Endometrium (tissue), 2 donors: ENCODE results near the gene RUNDC3A.
"Not testable (repeated sequence)": the region's sequence is repeated elsewhere in the genome, so short reads cannot be mapped to it uniquely, and the experiment has no call there.

Experiments used
- FAIRE-seq: peaks from 2 replicates; lab custom pipeline; 2012; peaks lifted over from hg19 to GRCh38; lab: Jason Lieb, UNC
- donor health status: control.
- donor health status: control.

The RUNDC3A gene

GRCh38 chr17:44320066-44320465, 11.7 kb downstream of the RUNDC3A start:
- FAIRE-seq, result no peak

- FAIRE-seq, result no peak
These were observed 13.1 kb downstream of the RUNDC3A start for GRCh38 chr17:44321246-44322120.

GRCh38 chr17:44322236-44322895, 14.0 kb downstream of the RUNDC3A start:
- FAIRE-seq, result no peak

DNA sequence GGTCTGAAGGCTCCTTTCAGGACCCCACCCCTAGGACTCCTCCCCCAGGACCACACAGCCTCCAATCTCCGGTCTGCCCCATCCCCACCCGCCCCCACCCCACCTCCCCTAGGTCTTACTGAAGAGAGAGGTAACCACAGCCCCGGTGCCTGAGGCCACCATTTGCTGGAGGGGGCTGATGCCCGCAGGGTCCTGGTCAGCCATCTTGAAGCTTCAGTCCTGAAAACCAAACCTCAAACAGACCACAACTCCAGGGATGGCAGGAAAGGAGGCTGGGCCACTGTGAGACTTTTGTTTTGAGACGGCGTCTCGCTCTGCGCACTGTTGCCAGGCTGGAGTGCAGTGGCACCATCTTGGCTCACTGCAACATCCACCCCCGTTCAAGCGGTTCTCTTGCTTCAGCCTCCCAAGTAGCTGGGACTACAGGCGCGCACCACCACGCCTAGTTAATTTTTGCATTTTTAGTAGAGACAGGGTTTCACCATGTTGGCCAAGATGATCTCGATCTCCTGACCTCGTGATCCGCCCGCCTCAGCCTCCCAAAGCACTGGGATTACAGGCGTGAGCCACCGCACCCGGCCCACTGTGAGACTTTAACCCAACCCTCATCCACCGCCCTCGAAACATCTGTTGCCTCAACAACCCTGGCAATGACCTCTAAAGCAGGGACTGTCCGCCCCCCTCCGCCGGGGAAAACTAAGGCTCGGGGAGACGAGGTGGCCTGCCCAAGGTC, 15.1 kb downstream of the RUNDC3A start:
- no peak for FAIRE-seq

GRCh38 chr17:44324092-44324570, 15.7 kb downstream of the RUNDC3A start:
- FAIRE-seq, result no peak

GRCh38 chr17:44324571-44325275, 16.3 kb downstream of the RUNDC3A start, which contains the start of gene SLC25A39:
Gene SLC25A39, minus strand, starts transcription at chr17:44324823. Its CDS starts 1,261 bp downstream, at chr17:44323562.
- no peak for FAIRE-seq

GRCh38 chr17:44326861-44327444, 18.6 kb downstream of the RUNDC3A start:
- no peak for FAIRE-seq

DNA sequence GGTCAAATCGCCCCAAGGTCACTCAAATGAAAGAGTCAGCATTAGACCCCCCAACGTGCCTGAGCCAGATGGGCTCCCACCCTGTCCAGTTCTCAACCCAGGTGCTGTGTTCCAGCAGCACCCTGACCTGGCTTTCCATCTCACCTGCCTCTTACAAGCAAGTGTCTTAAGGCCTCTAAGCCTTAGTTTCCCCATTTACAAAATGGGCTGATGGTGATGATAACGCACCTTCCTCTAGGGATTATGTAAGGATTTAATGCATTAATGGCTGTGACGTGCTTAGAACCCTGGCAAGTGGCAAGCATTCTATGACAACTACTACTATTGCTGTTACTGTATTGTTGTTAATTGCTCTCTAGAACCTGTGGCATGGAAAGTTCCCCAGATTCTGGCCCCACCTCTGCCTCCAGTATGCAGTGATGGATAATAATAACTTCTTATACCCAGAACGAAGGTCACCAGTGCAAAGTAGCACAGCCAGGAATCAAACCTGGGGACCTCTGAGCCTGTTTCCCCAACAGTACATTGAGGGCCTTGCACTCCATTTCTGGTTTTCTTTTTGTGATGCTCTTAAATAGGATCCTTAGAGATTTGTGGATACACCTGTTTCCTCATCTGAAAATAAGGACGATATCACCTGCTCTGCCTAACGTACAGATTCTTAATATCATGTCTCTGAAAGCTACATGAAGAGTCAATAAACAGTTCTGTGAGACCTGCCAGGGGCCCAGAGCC, 19.5 kb downstream of the RUNDC3A start:
- no peak for FAIRE-seq

GRCh38 chr17:44329516-44329915, 21.1 kb downstream of the RUNDC3A start:
- FAIRE-seq, result not testable (repeated sequence)

- FAIRE-seq, result not testable (repeated sequence)
These were observed 21.9 kb downstream of the RUNDC3A start for GRCh38 chr17:44330263-44330662.

DNA sequence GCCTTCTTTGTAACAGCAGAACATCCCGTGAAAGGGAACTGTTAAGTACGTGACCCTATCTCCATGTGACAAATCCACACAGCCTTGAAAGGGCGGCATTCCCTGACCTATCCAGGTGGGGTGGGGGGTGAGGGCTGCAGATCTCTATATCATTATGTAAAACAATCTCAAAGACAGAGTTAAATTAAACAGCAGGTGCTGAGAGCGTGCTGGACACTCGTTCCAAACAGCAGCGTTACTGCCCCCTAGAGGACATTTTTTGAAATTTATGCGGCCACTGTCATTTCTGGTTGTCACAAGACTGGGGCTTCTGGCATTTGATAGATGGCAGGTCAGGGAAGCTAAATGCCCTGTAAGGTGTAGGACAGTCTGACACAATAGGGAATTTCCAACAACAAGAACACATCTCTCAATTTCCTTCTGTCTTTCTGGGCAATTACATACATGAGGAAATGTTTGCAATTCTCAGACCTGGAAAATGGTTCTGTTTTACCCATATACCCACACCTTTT, 22.9 kb downstream of the RUNDC3A start:
- FAIRE-seq, result no peak

DNA sequence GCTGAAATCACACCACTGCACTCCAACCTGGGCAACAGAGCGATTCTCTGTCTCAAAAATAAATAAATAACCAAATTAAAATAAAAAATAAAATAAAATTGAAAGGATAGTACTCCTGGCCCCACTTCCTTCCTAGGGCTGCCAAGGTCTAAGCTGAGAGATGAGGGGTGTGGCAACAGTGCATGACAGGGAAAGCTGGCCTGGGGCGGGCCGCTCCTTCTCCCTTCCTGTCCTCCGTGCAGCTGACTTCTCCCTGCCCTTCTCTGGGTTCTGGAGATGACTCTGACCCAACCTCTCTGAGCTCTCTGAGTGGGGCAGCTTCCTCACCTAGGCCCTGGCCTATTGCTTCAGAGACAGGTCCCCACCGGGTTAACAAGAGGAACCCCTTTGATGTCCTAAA, 25.0 kb downstream of the RUNDC3A start:
- no peak for FAIRE-seq

DNA sequence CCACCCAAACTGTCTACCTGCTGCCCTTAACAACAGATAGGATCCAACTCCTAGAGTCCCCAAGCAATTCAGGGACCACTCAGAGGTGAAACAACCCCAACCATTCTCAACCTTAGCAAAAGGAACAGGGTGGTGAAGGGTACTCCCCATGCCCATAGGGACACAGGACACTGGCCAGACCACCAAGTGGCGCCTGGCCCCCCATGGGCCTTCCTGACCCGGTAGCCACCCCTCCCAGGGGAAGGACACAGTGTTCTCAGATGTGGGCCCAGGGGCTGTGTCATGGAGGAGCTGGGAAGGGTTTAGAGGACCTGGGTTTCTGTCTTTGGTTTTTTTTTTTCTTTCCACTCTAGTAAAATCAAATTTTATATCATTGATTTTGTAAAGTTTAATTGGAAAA, 25.9 kb downstream of the RUNDC3A start:
- no peak for FAIRE-seq

- no peak for FAIRE-seq
These were observed 26.3 kb downstream of the RUNDC3A start for GRCh38 chr17:44334727-44335126.

DNA sequence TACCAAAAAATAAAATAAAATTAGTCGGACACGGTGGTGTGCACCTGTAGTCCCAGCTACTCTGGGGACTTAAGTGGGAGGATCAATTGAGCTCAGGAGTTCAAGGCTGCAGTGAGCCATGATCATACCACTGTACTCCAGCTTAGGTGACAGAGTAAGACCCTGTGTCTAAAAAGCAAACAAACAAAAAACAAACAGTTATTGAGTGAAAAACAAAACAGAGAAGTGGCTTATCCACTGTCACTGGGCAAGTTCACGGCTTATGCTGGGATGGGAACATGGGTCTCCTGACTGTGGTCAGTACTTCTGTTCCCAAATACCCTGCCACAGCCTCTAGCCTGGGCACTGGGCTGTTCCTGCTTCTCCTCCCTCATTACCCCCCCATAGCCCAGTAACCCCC, 27.2 kb downstream of the RUNDC3A start:
- FAIRE-seq, result no peak

DNA sequence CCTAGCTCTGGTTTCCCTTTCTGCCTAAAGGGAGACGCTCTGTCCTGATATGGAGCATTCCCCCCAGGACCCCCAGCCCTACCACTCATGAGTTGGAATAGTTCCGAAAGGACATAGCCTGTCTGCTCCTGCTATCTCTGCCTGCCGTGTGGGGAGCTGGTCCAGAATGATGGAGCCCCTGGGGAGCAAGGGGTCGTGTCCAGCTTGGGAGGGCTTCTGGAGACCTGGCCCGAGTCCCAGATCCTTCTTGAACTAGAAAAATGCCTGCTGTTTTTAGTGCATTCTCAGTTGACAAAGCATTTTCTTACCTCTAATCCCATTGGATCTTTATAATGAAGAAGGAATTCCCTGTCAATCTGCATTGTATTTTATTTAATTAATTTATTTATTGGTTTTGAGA, 27.6 kb downstream of the RUNDC3A start:
- no peak for FAIRE-seq

GRCh38 chr17:44338702-44339101, 30.3 kb downstream of the RUNDC3A start:
- no peak for FAIRE-seq

DNA sequence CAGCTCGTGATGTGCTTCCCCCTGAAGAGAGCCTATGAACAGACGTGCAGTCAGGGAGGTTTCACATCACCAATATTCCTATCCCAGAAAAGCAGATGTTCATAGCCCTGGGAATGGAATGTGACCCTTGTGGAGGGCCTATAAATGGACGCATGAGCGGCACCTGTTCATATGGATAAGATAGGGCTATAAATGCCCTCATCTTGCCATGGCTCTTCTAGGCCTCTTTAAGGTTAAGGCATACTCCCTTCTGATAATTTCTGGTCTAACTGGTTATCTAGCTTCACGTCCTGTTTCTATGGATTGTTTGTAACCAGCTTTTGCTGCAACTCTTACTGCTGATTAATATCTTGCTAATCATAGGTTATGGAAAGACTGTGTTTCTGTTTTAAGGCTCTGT, 32.2 kb downstream of the RUNDC3A start:
- FAIRE-seq, result not testable (repeated sequence)

GRCh38 chr17:44343510-44344209, 35.3 kb downstream of the RUNDC3A start:
- no peak for FAIRE-seq

DNA sequence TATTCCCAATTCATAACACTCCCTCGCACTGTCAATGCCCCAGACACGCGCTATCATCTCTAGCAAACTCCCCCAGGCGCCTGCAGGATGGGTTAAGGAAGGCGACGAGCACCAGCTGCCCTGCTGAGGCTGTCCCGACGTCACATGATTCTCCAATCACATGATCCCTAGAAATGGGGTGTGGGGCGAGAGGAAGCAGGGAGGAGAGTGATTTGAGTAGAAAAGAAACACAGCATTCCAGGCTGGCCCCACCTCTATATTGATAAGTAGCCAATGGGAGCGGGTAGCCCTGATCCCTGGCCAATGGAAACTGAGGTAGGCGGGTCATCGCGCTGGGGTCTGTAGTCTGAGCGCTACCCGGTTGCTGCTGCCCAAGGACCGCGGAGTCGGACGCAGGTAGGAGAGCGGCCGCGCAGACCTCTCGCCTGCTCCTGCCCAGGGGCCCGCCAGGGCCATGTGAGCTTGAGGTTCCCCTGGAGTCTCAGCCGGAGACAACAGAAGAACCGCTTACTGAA, 36.6 kb downstream of the RUNDC3A start, which contains the start of gene GRN:
Gene GRN, plus strand, starts transcription at position 364 of the 515 bp plus-strand sequence. CDS start 3,863 bp downstream, outside the sequence.
- peak; percentile 97 for FAIRE-seq
